WTC11 (cell line): ENCODE results near the gene TMA7. TPM values are rescaled to one million over a fixed set of nuclear protein-coding genes. Genes with fewer than 3 reads are reported as not detected.
A peak's percentile ranks its signal among the peaks of the same experiment; 100 is the strongest.

Experiments used
- ATAC-seq: fragments of 200-7000 bp; cut with Tn5 transposase; 2 replicates; pipeline ENCODE4 v1.10.0; 2021; ENCODE audit warnings: mild to moderate bottlenecking, moderate library complexity
- CTCF ChIA-PET: fragments of 300-600 bp; sonication (Branson Sonifier 250); formaldehyde crosslinking; loops from one replicate; lab custom pipeline; 2021; ENCODE audit warnings: antibody characterized with exemption; lab: Charles Lee
- POLR2A ChIA-PET: fragments of 350-600 bp; sonication (Branson Sonifier 250); formaldehyde crosslinking; loops from one replicate; lab custom pipeline; 2021; ENCODE audit warnings: antibody characterized with exemption; lab: Charles Lee
- DNase-seq: peaks from one replicate; pipeline ENCODE4 v3.0.0; 2021; ENCODE audit warnings: low spot score
- H3K27ac Mint-ChIP-seq: 2 replicates; pipeline ENCODE4 v1.8.0; 2021; ENCODE audit warnings: mixed read lengths
- H3K27me3 Mint-ChIP-seq: 2 replicates; pipeline ENCODE4 v1.8.0; 2021; ENCODE audit warnings: low read depth, mild to moderate bottlenecking, moderate library complexity, mixed read lengths
- H3K36me3 Mint-ChIP-seq: 2 replicates; pipeline ENCODE4 v1.8.0; 2021; ENCODE audit warnings: mixed read lengths
- H3K4me1 Mint-ChIP-seq: 2 replicates; pipeline ENCODE4 v1.8.0; 2022; ENCODE audit warnings: mixed read lengths
- H3K4me3 Mint-ChIP-seq: 2 replicates; pipeline ENCODE4 v1.8.0; 2021; ENCODE audit warnings: mild to moderate bottlenecking, moderate library complexity, mixed read lengths
- H3K9me3 Mint-ChIP-seq: 2 replicates; pipeline ENCODE4 v1.8.0; 2021; ENCODE audit warnings: mixed read lengths
- ATF1 ChIP-seq: sonication (generic); formaldehyde crosslinking; IDR thresholded peaks from 2 replicates; pipeline ENCODE4 v1.8.1; 2023; ENCODE audit warnings: mild to moderate bottlenecking, moderate library complexity, missing genetic modification reagents
- ATF2 ChIP-seq: sonication (generic); formaldehyde crosslinking; IDR thresholded peaks from 2 replicates; pipeline ENCODE4 v1.8.1; 2022; ENCODE audit warnings: low read depth, missing genetic modification reagents, borderline replicate concordance
- CBFB ChIP-seq: sonication (generic); formaldehyde crosslinking; IDR thresholded peaks from 2 replicates; pipeline ENCODE4 v1.8.1; 2022; ENCODE audit warnings: mild to moderate bottlenecking, low read depth, missing genetic modification reagents
- CDX4 ChIP-seq: fragments of 250-450 bp; sonication (Bioruptor Pico); IDR thresholded peaks from 2 replicates; pipeline ENCODE4 v1.9.0; 2021; ENCODE audit warnings: moderate library complexity, mild to moderate bottlenecking, inconsistent platforms, borderline replicate concordance
- CTCF ChIP-seq: fragments of 200-600 bp; IDR thresholded peaks from 2 replicates; pipeline ENCODE4 v1.8.0; 2022; ENCODE audit warnings: antibody characterized with exemption
- ELF4 ChIP-seq: sonication (generic); formaldehyde crosslinking; IDR thresholded peaks from 2 replicates; pipeline ENCODE4 v1.8.1; 2022; ENCODE audit warnings: low read depth, mild to moderate bottlenecking, moderate library complexity, missing genetic modification reagents
- EMX1 ChIP-seq: fragments of 250-450 bp; sonication (Bioruptor Pico); IDR thresholded peaks from 2 replicates; pipeline ENCODE4 v1.8.0; 2021; ENCODE audit warnings: mild to moderate bottlenecking
- ERG ChIP-seq: fragments of 250-450 bp; sonication (Bioruptor Pico); IDR thresholded peaks from 2 replicates; pipeline ENCODE4 v1.8.0; 2021; ENCODE audit warnings: mild to moderate bottlenecking
- ETV6 ChIP-seq: sonication (generic); formaldehyde crosslinking; IDR thresholded peaks from 2 replicates; pipeline ENCODE4 v1.8.1; 2022; ENCODE audit warnings: mild to moderate bottlenecking, missing genetic modification reagents
- GTF2I ChIP-seq: fragments of 250-450 bp; sonication (Bioruptor Pico); conservative IDR thresholded peaks from 2 replicates; pipeline ENCODE4 v1.4.0; 2021; ENCODE audit warnings: mild to moderate bottlenecking
- IRF2 ChIP-seq: sonication (generic); formaldehyde crosslinking; IDR thresholded peaks from 2 replicates; pipeline ENCODE4 v1.8.0; 2022; ENCODE audit warnings: low read depth, missing genetic modification reagents, borderline replicate concordance
- NFYB ChIP-seq: sonication (generic); formaldehyde crosslinking; conservative IDR thresholded peaks from 2 replicates; pipeline ENCODE4 v1.8.0; 2022; ENCODE audit warnings: low read depth, missing genetic modification reagents
- NR1H2 ChIP-seq: sonication (generic); formaldehyde crosslinking; IDR thresholded peaks from 2 replicates; pipeline ENCODE4 v1.9.0; 2021; ENCODE audit warnings: mild to moderate bottlenecking, moderate library complexity, missing genetic modification reagents
- OVOL2 ChIP-seq: fragments of 250-450 bp; sonication (Bioruptor Pico); IDR thresholded peaks from 2 replicates; pipeline ENCODE4 v1.9.0; 2021; ENCODE audit warnings: mild to moderate bottlenecking, borderline replicate concordance
- PRRX2 ChIP-seq: fragments of 250-450 bp; sonication (Bioruptor Pico); IDR thresholded peaks from 2 replicates; pipeline ENCODE4 v1.8.0; 2021; ENCODE audit warnings: mild to moderate bottlenecking
- RELA ChIP-seq: sonication (generic); formaldehyde crosslinking; IDR thresholded peaks from 2 replicates; pipeline ENCODE4 v1.8.1; 2022; ENCODE audit warnings: missing genetic modification reagents, mild to moderate bottlenecking, borderline replicate concordance
- RORB ChIP-seq: fragments of 250-450 bp; sonication (Bioruptor Pico); IDR thresholded peaks from 2 replicates; pipeline ENCODE4 v1.9.0; 2021; ENCODE audit warnings: mild to moderate bottlenecking
- TP53 ChIP-seq: sonication (generic); formaldehyde crosslinking; IDR thresholded peaks from 2 replicates; pipeline ENCODE4 v1.8.1; 2023; ENCODE audit warnings: mild to moderate bottlenecking, missing genetic modification reagents
- ZNF281 ChIP-seq: sonication (generic); formaldehyde crosslinking; IDR thresholded peaks from 2 replicates; pipeline ENCODE4 v1.8.0; 2023; ENCODE audit warnings: mild to moderate bottlenecking, missing genetic modification reagents
- ZNF396 ChIP-seq: fragments of 250-450 bp; sonication (Bioruptor Pico); IDR thresholded peaks from 2 replicates; pipeline ENCODE4 v1.8.0; 2021; ENCODE audit warnings: mild to moderate bottlenecking, moderate library complexity, borderline replicate concordance
- ZNF532 ChIP-seq: fragments of 250-450 bp; sonication (Bioruptor Pico); IDR thresholded peaks from 2 replicates; pipeline ENCODE4 v1.9.0; 2021; ENCODE audit warnings: mild to moderate bottlenecking, borderline replicate concordance
- total RNA-seq: library from RNA; stranded (reverse); gene quantifications from 3 replicates; pipeline ENCODE4 v1.2.3, GENCODE V29; 2021

Gene TMA7
- total RNA-seq, 1 experiment from 2014 or later = 318 TPM

GRCh38 chr3:48469046-48469915 is 29.2 kb downstream of the TMA7 start:
- H3K9me3 Mint-ChIP-seq = no peaks in the 10 kb centered on the region
- TF ChIP-seq OVOL2 = no peak
- TF ChIP-seq PRRX2 = no peak
- TF ChIP-seq TP53 (CRISPR knock-in tag) = no peak
- no peak for TF ChIP-seq NR1H2 (CRISPR knock-in tag)
- no peak for TF ChIP-seq ELF4 (CRISPR knock-in tag)
- TF ChIP-seq RELA (CRISPR knock-in tag) = no peak
- no peak for TF ChIP-seq RORB (CRISPR knock-in tag)
- no peak for TF ChIP-seq CBFB (CRISPR knock-in tag)
- no peak for TF ChIP-seq NFYB
- no peak for TF ChIP-seq ATF2 (CRISPR knock-in tag)
- TF ChIP-seq IRF2 (CRISPR knock-in tag) = no peak
- ChIA-PET CTCF (interaction anchor here (1.0 to 2.8 kb wide), 6 partner anchors 33 to 80 kb away, joined by 3 to 10 read pairs (median 5); no protein-coding TSS in a partner anchor), POLR2A (interaction anchor here (0.5 kb wide), 1 partner anchor 896 kb away, joined by 4 read pairs; no protein-coding TSS in a partner anchor)
- H3K27me3 Mint-ChIP-seq = no peaks in the 10 kb centered on the region; the same call in 1 of the 2 replicates
- no peak overlapping the region for H3K4me3 Mint-ChIP-seq
- DNase-seq (no peak), ATAC-seq (no peak)
- 0 out of 2 replicates have a peak overlapping the region, but pooled peaks have one; percentile 27 for H3K27ac Mint-ChIP-seq
- H3K36me3 Mint-ChIP-seq = peaks cover 19% of the 10 kb centered on the region; the same call in 1 of the 2 replicates
- peaks cover 29% of the 10 kb centered on the region for H3K4me1 Mint-ChIP-seq

GRCh38 chr3:48470286-48470685 is 30.2 kb downstream of the TMA7 start:
- ATAC-seq = no peak
- Mint-ChIP-seq H3K27me3 (no peaks in the 10 kb centered on the region; the same call in 1 of the 2 replicates), H3K27ac (peak overlapping the region; percentile 79; the same call in 1 of the 2 replicates), H3K4me3 (no peak overlapping the region), H3K36me3 (peaks cover 19% of the 10 kb centered on the region; the same call in 1 of the 2 replicates), H3K4me1 (peaks cover 34% of the 10 kb centered on the region), H3K9me3 (no peaks in the 10 kb centered on the region)
- no peak for DNase-seq
- ChIA-PET POLR2A (no interaction called here), CTCF (interaction anchor here (1.0 to 2.8 kb wide), 4 partner anchors 34 to 79 kb away, joined by 3 to 10 read pairs (median 4); no protein-coding TSS in a partner anchor)
- TF ChIP-seq GTF2I (CRISPR knock-in tag) (no peak), ETV6 (CRISPR knock-in tag) (no peak), CTCF (no peak), EMX1 (CRISPR knock-in tag) (no peak), ZNF396 (CRISPR knock-in tag) (no peak), ATF1 (CRISPR knock-in tag) (no peak), ZNF532 (CRISPR knock-in tag) (no peak), CDX4 (no peak), ZNF281 (CRISPR knock-in tag) (no peak), ERG (CRISPR knock-in tag) (no peak)
